ENCODE results near the gene LDLRAD3. TPM values are rescaled to one million over a fixed set of nuclear protein-coding genes. Genes with fewer than 3 reads are reported as not detected.

LDLRAD3 gene
- total RNA-seq, 3 donors from 2014 or later: 1.0 to 8.1 (median 2.0) TPM

DNA sequence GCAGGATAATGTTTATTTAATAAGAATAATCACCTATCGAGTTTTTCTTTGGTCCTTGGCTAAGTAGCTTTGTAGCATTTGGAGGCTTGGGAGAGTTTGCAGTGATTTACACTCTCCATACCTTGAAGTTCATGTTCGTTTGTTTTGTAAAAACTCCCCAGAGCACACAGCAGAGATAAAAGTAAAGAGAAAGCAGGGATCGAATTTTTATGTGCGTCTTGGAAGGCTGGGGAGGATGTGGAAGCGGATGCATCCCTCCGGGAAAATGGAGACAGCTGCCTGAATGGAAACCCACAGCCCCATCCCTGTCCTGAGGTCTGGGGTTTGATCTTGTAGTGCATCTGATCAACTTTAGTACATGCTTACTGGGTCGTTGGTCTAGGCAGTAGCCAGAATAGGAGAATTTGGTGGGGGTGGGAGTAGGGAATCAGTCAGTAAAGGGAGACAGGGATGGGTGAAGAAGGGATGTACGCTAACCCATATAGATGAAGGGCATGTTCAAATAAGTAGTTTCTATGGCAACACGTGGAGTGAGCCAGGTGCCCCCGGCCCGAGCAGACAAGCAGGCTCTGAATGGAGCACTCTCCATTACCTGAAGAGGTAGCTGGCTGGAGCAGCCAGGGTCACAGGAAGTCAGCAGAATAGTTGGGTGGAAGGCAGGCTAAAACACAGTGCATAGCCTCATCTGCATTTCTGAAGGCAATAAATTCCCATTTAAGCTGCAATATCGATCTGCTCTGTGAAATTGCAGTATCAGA, 197.5 kb downstream of the LDLRAD3 start:
- DNase-seq (no peak), ATAC-seq (no peak)
- Histone ChIP-seq H3K36me3 (ENCODE audit: low read depth) (no peaks in the 10 kb centered on the region), H3K4me3 (no peak overlapping the region), H3K9me3 (no peaks in the 10 kb centered on the region), H3K4me1 (ENCODE audit: low read depth) (no peaks in the 10 kb centered on the region)
- intact Hi-C loops (cut with DNase I, micrococcal nuclease): no loop called here
- TF ChIP-seq, protein P1, sequence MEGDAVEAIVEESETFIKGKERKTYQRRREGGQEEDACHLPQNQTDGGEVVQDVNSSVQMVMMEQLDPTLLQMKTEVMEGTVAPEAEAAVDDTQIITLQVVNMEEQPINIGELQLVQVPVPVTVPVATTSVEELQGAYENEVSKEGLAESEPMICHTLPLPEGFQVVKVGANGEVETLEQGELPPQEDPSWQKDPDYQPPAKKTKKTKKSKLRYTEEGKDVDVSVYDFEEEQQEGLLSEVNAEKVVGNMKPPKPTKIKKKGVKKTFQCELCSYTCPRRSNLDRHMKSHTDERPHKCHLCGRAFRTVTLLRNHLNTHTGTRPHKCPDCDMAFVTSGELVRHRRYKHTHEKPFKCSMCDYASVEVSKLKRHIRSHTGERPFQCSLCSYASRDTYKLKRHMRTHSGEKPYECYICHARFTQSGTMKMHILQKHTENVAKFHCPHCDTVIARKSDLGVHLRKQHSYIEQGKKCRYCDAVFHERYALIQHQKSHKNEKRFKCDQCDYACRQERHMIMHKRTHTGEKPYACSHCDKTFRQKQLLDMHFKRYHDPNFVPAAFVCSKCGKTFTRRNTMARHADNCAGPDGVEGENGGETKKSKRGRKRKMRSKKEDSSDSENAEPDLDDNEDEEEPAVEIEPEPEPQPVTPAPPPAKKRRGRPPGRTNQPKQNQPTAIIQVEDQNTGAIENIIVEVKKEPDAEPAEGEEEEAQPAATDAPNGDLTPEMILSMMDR (IDR thresholded peaks at IDR 0.05): no peak

DNA sequence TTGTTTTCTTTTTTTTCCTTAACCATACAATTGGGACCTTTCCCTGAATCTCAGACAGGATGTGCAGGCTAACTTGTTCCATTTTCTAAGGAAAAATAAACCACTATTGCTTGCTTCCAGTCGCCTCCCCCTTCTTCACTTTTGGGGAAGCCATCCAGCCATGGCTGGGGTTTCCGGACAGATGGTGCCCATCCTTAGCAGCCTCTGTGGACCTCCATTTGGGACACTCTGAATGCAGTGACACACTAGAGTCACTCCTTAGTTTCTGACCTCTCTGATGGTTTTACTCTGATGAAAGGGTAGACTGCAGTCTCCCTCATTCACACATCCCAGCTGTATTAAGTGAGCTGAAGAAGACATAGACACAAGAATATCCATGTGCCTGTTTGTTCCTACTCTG, 198.1 kb downstream of the LDLRAD3 start:
- ATAC-seq: no peak
- Histone ChIP-seq H3K4me1 (ENCODE audit: low read depth) (no peaks in the 10 kb centered on the region), H3K9me3 (no peaks in the 10 kb centered on the region), H3K4me3 (no peak overlapping the region), H3K36me3 (ENCODE audit: low read depth) (no peaks in the 10 kb centered on the region)
- intact Hi-C loops (cut with DNase I, micrococcal nuclease): no loop called here
- TF ChIP-seq, protein P1 (IDR thresholded peaks at IDR 0.05): no peak
- DNase-seq: no peak

DNA sequence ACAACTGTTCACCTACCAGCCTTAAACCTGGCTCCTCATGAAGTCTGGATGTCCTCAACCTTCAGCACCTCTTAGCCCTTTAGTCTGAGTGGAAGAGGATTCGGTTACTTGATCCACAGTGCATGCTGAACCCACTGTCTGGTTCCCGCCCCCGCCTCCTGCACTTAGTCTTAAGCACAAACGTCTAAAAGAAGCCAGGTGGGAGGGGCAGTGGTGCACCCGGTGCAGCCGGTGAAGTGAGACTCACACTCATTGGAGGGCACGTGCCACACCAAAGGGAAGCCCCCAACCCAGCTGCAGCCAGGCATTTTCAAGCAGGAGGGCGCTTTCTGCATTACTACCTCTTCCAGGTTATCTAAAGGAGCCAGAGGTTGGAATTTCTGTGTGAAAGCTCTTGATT, 198.6 kb downstream of the LDLRAD3 start:
- Histone ChIP-seq H3K4me1 (ENCODE audit: low read depth) (no peaks in the 10 kb centered on the region), H3K9me3 (no peaks in the 10 kb centered on the region), H3K4me3 (no peak overlapping the region), H3K36me3 (ENCODE audit: low read depth) (no peaks in the 10 kb centered on the region)
- DNase-seq (no peak), ATAC-seq (no peak)
- intact Hi-C loops (cut with DNase I, micrococcal nuclease): no loop called here
- TF ChIP-seq, protein P1 (IDR thresholded peaks at IDR 0.05): no peak

DNA sequence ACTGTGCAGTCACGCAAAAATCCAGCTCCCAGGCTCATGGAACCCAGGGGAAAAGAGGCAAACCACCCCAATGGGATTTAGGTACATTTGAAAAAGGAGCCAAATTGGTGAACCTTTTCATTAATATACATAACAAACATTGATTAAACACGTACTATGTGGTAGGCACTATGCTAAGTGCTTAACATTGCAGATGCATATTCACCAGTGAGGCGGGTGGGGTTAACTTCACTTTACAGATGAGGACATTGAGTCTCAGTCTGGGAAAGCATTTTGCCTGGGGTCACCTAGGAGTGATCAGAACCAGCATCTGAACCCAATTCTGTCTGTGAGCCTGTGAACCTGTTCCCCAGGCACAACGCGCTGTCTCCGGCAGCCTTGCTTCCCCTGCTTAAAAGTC, 199.0 kb downstream of the LDLRAD3 start:
- H3K9me3 ChIP-seq: no peaks in the 10 kb centered on the region
- intact Hi-C loops (cut with DNase I, micrococcal nuclease): no loop called here
- H3K4me3 ChIP-seq: no peak overlapping the region
- TF ChIP-seq, protein P1 (IDR thresholded peaks at IDR 0.05): no peak
- H3K4me1 ChIP-seq (ENCODE audit: low read depth): no peaks in the 10 kb centered on the region
- DNase-seq: no peak
- ATAC-seq: no peak
- H3K36me3 ChIP-seq (ENCODE audit: low read depth): no peaks in the 10 kb centered on the region

DNA sequence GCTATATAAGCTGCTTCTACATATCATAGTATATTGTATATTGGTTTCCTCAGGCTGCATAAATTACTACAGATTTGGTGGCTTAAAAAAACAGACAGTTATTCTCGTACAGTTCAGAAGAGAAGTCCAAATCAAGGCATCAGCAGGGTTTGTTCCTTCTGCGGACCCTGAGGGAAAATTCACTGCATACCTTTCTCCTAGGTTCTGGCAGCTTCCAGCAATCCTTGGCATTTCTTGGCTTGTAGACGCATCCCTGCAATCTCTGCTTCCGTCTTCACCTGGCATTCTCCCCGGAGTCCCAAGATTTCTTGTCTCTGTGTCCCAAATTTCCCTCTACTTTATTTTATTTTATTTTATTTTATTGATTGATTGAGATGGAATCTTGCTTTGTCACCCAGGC, 202.6 kb downstream of the LDLRAD3 start:
- ATAC-seq (no peak), DNase-seq (no peak)
- no peaks in the 10 kb centered on the region for H3K9me3 ChIP-seq
- no peak overlapping the region for H3K4me3 ChIP-seq
- no peaks in the 10 kb centered on the region for H3K36me3 ChIP-seq (ENCODE audit: low read depth)
- intact Hi-C loops (cut with DNase I, micrococcal nuclease): no loop called here
- H3K4me1 ChIP-seq (ENCODE audit: low read depth): no peaks in the 10 kb centered on the region
- TF ChIP-seq, protein P1 (IDR thresholded peaks at IDR 0.05): no peak
